ENCODE measurements around the gene IFFO2. TPM values are rescaled to one million over a fixed set of nuclear protein-coding genes. Genes with fewer than 3 reads are reported as not detected.

IFFO2 gene
- total and polyA plus RNA-seq, 2 of the 13 experiments (the other 11 are each of a cell fraction or from before 2014, with no cell fraction given): 7.3 to 16.7 TPM

GRCh38 chr1:18900303-18900841, 56.1 kb downstream of the IFFO2 start (continued):
- TF ChIP-seq GLMP (CRISPR knock-in tag; IDR thresholded peaks at IDR 0.05; ENCODE audit: borderline replicate concordance): no peak
- peak; percentile 94 for TF ChIP-seq PHF5A (CRISPR knock-in tag; IDR thresholded peaks at IDR 0.05; ENCODE audit: low read depth, unreplicated experiment)
- no peak for TF ChIP-seq KLF15 (CRISPR knock-in tag; IDR thresholded peaks at IDR 0.05; ENCODE audit: borderline replicate concordance)
- peak; percentile 99 for TF ChIP-seq ETV5 (CRISPR knock-in tag; IDR thresholded peaks at IDR 0.05; ENCODE audit: borderline replicate concordance)
- no peak for TF ChIP-seq NCOA1 (CRISPR knock-in tag; IDR thresholded peaks at IDR 0.05)
- TF ChIP-seq, protein P1, sequence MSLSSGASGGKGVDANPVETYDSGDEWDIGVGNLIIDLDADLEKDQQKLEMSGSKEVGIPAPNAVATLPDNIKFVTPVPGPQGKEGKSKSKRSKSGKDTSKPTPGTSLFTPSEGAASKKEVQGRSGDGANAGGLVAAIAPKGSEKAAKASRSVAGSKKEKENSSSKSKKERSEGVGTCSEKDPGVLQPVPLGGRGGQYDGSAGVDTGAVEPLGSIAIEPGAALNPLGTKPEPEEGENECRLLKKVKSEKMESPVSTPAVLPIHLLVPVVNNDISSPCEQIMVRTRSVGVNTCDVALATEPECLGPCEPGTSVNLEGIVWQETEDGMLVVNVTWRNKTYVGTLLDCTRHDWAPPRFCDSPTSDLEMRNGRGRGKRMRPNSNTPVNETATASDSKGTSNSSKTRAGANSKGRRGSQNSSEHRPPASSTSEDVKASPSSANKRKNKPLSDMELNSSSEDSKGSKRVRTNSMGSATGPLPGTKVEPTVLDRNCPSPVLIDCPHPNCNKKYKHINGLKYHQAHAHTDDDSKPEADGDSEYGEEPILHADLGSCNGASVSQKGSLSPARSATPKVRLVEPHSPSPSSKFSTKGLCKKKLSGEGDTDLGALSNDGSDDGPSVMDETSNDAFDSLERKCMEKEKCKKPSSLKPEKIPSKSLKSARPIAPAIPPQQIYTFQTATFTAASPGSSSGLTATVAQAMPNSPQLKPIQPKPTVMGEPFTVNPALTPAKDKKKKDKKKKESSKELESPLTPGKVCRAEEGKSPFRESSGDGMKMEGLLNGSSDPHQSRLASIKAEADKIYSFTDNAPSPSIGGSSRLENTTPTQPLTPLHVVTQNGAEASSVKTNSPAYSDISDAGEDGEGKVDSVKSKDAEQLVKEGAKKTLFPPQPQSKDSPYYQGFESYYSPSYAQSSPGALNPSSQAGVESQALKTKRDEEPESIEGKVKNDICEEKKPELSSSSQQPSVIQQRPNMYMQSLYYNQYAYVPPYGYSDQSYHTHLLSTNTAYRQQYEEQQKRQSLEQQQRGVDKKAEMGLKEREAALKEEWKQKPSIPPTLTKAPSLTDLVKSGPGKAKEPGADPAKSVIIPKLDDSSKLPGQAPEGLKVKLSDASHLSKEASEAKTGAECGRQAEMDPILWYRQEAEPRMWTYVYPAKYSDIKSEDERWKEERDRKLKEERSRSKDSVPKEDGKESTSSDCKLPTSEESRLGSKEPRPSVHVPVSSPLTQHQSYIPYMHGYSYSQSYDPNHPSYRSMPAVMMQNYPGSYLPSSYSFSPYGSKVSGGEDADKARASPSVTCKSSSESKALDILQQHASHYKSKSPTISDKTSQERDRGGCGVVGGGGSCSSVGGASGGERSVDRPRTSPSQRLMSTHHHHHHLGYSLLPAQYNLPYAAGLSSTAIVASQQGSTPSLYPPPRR (CRISPR knock-in tag; IDR thresholded peaks at IDR 0.05; ENCODE audit: borderline replicate concordance): peak; percentile 81
- peak; percentile 73; the same call in 1 of the 2 replicates for TF ChIP-seq RCOR2 (CRISPR knock-in tag; IDR thresholded peaks at IDR 0.05)
- TF ChIP-seq MAF1 (CRISPR knock-in tag; IDR thresholded peaks at IDR 0.05; ENCODE audit: borderline replicate concordance): no peak
- no peak for TF ChIP-seq MTF1 (CRISPR knock-in tag; IDR thresholded peaks at IDR 0.05)
- TF ChIP-seq KIAA2018 (CRISPR knock-in tag; IDR thresholded peaks at IDR 0.05; ENCODE audit: borderline replicate concordance): no peak
